ENCODE results near the gene OGFR. TPM values are rescaled to one million over a fixed set of nuclear protein-coding genes. Genes with fewer than 3 reads are reported as not detected.

OGFR gene
- total and polyA plus RNA-seq, 2 experiments from 2014 or later = 9.6 to 50.6 TPM

DNA sequence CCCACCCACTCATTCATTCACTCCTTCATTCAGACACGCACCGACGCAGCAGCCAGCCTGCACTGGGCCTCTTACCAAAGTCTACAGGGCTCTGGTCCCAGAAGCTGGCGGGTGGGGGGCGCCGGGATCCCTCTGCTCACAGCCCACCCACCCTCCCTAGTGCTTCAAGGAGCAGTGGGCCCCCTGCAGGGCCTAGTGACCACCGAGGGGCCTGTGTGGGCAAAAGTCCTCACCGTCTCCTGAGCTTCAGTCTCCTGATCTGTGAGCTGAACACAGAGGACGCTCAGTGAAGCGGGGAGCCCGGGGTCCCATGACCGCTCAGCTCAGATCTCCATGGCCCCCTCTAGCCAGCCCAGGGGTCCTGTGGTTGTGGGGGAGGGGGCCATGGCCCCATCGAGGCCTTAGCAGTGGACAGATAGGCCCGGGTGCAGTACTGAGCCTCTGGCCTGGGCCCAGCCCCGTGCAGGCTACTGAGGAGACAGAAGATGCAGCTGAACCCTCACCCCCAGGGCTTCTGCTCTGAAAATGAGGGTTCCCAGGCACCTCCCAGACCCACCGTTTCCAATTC, 41.8 kb upstream of the OGFR start (continued):
- TF ChIP-seq, protein P1, sequence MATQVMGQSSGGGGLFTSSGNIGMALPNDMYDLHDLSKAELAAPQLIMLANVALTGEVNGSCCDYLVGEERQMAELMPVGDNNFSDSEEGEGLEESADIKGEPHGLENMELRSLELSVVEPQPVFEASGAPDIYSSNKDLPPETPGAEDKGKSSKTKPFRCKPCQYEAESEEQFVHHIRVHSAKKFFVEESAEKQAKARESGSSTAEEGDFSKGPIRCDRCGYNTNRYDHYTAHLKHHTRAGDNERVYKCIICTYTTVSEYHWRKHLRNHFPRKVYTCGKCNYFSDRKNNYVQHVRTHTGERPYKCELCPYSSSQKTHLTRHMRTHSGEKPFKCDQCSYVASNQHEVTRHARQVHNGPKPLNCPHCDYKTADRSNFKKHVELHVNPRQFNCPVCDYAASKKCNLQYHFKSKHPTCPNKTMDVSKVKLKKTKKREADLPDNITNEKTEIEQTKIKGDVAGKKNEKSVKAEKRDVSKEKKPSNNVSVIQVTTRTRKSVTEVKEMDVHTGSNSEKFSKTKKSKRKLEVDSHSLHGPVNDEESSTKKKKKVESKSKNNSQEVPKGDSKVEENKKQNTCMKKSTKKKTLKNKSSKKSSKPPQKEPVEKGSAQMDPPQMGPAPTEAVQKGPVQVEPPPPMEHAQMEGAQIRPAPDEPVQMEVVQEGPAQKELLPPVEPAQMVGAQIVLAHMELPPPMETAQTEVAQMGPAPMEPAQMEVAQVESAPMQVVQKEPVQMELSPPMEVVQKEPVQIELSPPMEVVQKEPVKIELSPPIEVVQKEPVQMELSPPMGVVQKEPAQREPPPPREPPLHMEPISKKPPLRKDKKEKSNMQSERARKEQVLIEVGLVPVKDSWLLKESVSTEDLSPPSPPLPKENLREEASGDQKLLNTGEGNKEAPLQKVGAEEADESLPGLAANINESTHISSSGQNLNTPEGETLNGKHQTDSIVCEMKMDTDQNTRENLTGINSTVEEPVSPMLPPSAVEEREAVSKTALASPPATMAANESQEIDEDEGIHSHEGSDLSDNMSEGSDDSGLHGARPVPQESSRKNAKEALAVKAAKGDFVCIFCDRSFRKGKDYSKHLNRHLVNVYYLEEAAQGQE (IDR thresholded peaks at IDR 0.05; ENCODE audit: unreplicated experiment) = no peak
- no peak for TF ChIP-seq ZNF114 (CRISPR knock-in tag; IDR thresholded peaks at IDR 0.05)
- TF ChIP-seq STAT1 (IDR thresholded peaks at IDR 0.05; ENCODE audit: unreplicated experiment) = no peak
- no peak for TF ChIP-seq ZNF331 (CRISPR knock-in tag; IDR thresholded peaks at IDR 0.05; ENCODE audit: low read depth)
- no peak for TF ChIP-seq NANOG (IDR thresholded peaks at IDR 0.05; ENCODE audit: borderline replicate concordance)

DNA sequence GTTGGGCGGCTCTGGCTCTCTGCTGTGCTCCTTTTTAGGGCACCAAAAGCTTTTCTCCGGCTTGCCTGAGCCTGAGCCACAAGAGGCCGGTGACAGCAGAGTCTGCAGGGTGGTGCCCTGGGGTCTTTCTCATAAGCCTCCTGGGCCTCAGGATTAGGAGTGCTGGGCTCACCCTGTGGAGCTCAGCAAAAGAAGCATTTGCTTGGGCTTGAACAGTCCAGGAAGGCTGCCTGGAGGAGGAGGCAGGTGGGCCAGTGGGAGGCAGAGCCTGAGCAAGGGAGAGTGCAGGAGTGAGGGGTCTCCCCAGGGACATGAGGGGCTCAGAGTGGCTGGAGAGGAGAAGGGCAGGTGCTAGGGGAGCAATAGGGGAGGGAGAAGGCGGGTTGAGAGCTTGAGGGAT, 41.2 kb upstream of the OGFR start:
- Histone ChIP-seq H3K4me2 (no peak overlapping the region), H3K27ac (ENCODE audit: low read depth) (no peak overlapping the region), H3K9me2 (ENCODE audit: insufficient read depth) (no peaks in the 10 kb centered on the region), H3K4me3 (no peak overlapping the region), H3K79me2 (replicated peaks; ENCODE audit: insufficient read depth) (no peaks in the 10 kb centered on the region), H3F3A (replicated peaks; ENCODE audit: low read depth) (no peaks in the 10 kb centered on the region), H3K4me1 (ENCODE audit: insufficient read depth) (no peaks in the 10 kb centered on the region; the same call in 1 of the 2 replicates), H3K36me3 (ENCODE audit: insufficient read depth) (no peaks in the 10 kb centered on the region), H3K27me3 (ENCODE audit: insufficient read depth) (no peaks in the 10 kb centered on the region), H4K20me1 (replicated peaks; ENCODE audit: insufficient read depth) (no peaks in the 10 kb centered on the region), H2AFZ (no peak overlapping the region)
- no peaks in the 10 kb centered on the region for H3K9me3 Mint-ChIP-seq
- no peak for TF ChIP-seq CREB1 (CRISPR knock-in tag; IDR thresholded peaks at IDR 0.05; ENCODE audit: low read depth)
- no peak for TF ChIP-seq JUNB (IDR thresholded peaks at IDR 0.05; ENCODE audit: unreplicated experiment)
- TF ChIP-seq, protein P2, sequence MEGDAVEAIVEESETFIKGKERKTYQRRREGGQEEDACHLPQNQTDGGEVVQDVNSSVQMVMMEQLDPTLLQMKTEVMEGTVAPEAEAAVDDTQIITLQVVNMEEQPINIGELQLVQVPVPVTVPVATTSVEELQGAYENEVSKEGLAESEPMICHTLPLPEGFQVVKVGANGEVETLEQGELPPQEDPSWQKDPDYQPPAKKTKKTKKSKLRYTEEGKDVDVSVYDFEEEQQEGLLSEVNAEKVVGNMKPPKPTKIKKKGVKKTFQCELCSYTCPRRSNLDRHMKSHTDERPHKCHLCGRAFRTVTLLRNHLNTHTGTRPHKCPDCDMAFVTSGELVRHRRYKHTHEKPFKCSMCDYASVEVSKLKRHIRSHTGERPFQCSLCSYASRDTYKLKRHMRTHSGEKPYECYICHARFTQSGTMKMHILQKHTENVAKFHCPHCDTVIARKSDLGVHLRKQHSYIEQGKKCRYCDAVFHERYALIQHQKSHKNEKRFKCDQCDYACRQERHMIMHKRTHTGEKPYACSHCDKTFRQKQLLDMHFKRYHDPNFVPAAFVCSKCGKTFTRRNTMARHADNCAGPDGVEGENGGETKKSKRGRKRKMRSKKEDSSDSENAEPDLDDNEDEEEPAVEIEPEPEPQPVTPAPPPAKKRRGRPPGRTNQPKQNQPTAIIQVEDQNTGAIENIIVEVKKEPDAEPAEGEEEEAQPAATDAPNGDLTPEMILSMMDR (conservative IDR thresholded peaks at IDR 0.05; ENCODE audit: low read depth in 2 of 2) = no peak
- TF ChIP-seq, protein P3, sequence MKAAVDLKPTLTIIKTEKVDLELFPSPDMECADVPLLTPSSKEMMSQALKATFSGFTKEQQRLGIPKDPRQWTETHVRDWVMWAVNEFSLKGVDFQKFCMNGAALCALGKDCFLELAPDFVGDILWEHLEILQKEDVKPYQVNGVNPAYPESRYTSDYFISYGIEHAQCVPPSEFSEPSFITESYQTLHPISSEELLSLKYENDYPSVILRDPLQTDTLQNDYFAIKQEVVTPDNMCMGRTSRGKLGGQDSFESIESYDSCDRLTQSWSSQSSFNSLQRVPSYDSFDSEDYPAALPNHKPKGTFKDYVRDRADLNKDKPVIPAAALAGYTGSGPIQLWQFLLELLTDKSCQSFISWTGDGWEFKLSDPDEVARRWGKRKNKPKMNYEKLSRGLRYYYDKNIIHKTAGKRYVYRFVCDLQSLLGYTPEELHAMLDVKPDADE (IDR thresholded peaks at IDR 0.05) = no peak
- TF ChIP-seq, protein P4, sequence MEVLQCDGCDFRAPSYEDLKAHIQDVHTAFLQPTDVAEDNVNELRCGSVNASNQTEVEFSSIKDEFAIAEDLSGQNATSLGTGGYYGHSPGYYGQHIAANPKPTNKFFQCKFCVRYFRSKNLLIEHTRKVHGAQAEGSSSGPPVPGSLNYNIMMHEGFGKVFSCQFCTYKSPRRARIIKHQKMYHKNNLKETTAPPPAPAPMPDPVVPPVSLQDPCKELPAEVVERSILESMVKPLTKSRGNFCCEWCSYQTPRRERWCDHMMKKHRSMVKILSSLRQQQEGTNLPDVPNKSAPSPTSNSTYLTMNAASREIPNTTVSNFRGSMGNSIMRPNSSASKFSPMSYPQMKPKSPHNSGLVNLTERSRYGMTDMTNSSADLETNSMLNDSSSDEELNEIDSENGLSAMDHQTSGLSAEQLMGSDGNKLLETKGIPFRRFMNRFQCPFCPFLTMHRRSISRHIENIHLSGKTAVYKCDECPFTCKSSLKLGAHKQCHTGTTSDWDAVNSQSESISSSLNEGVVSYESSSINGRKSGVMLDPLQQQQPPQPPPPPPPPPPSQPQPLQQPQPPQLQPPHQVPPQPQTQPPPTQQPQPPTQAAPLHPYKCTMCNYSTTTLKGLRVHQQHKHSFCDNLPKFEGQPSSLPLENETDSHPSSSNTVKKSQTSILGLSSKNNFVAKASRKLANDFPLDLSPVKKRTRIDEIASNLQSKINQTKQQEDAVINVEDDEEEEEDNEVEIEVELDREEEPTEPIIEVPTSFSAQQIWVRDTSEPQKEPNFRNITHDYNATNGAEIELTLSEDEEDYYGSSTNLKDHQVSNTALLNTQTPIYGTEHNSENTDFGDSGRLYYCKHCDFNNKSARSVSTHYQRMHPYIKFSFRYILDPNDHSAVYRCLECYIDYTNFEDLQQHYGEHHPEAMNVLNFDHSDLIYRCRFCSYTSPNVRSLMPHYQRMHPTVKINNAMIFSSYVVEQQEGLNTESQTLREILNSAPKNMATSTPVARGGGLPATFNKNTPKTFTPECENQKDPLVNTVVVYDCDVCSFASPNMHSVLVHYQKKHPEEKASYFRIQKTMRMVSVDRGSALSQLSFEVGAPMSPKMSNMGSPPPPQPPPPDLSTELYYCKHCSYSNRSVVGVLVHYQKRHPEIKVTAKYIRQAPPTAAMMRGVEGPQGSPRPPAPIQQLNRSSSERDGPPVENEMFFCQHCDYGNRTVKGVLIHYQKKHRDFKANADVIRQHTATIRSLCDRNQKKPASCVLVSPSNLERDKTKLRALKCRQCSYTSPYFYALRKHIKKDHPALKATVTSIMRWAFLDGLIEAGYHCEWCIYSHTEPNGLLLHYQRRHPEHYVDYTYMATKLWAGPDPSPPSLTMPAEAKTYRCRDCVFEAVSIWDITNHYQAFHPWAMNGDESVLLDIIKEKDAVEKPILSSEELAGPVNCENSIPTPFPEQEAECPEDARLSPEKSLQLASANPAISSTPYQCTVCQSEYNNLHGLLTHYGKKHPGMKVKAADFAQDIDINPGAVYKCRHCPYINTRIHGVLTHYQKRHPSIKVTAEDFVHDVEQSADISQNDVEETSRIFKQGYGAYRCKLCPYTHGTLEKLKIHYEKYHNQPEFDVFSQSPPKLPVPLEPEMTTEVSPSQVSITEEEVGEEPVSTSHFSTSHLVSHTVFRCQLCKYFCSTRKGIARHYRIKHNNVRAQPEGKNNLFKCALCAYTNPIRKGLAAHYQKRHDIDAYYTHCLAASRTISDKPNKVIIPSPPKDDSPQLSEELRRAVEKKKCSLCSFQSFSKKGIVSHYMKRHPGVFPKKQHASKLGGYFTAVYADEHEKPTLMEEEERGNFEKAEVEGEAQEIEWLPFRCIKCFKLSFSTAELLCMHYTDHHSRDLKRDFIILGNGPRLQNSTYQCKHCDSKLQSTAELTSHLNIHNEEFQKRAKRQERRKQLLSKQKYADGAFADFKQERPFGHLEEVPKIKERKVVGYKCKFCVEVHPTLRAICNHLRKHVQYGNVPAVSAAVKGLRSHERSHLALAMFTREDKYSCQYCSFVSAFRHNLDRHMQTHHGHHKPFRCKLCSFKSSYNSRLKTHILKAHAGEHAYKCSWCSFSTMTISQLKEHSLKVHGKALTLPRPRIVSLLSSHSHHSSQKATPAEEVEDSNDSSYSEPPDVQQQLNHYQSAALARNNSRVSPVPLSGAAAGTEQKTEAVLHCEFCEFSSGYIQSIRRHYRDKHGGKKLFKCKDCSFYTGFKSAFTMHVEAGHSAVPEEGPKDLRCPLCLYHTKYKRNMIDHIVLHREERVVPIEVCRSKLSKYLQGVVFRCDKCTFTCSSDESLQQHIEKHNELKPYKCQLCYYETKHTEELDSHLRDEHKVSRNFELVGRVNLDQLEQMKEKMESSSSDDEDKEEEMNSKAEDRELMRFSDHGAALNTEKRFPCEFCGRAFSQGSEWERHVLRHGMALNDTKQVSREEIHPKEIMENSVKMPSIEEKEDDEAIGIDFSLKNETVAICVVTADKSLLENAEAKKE (CRISPR knock-in tag; IDR thresholded peaks at IDR 0.05) = no peak
- no peak for TF ChIP-seq ZNF331 (CRISPR knock-in tag; IDR thresholded peaks at IDR 0.05; ENCODE audit: low read depth)
- DNase-seq (ENCODE audit: low spot score) (no peak), ATAC-seq (no peak)
- no peak overlapping the region for H3K4me3 Mint-ChIP-seq
- H3K27me3 Mint-ChIP-seq (ENCODE audit: insufficient read depth, low read depth, poor library complexity) = peaks cover 3% of the 10 kb centered on the region
- H3K4me1 Mint-ChIP-seq = peaks cover 3% of the 10 kb centered on the region
- no peaks in the 10 kb centered on the region for H3K36me3 Mint-ChIP-seq (ENCODE audit: low read depth)
- no peak overlapping the region for H3K27ac Mint-ChIP-seq

All from GM23338 (cell line).